ENCODE measurements around the gene IDE.

Gene IDE

DNA sequence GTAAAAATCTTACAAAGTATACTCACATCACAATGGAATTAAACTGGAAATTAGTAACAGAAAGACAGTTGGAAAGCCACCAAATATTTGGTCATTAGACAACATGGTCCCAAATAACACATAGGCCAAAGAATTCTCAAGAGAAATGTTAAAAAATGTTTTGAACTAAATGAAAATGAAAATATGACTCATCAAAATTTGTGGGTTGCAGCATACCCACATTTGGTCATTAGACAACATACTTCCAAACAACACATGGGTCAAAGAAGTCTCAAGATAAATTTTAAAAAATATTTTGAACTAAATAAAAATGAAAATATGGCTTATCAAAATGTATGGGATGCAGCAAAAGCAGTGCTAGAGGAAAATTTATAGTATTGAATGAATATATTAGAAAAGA, 152.3 kb downstream of the IDE start:
- Histone ChIP-seq H3K27me3 (replicated peaks; ENCODE audit: control insufficient read depth, insufficient read depth, low read length) (no peaks in the 10 kb centered on the region), H3K36me3 (ENCODE audit: control insufficient read depth, insufficient read depth, low read length) (no peaks in the 10 kb centered on the region), H3K4me3 (replicated peaks; ENCODE audit: low read depth, low read length) (no peak overlapping the region)
- no peak for DNase-seq (ENCODE audit: extremely low read depth, insufficient read length)
- TF ChIP-seq CTCF (IDR thresholded peaks at IDR 0.05; ENCODE audit: insufficient read depth, low read length, poor library complexity, severe bottlenecking): no peak

- no peaks in the 10 kb centered on the region for H3K36me3 ChIP-seq (ENCODE audit: control insufficient read depth, insufficient read depth, low read length)
- H3K4me3 ChIP-seq (replicated peaks; ENCODE audit: low read depth, low read length): no peak overlapping the region
- no peaks in the 10 kb centered on the region for H3K27me3 ChIP-seq (replicated peaks; ENCODE audit: control insufficient read depth, insufficient read depth, low read length)
- TF ChIP-seq CTCF (IDR thresholded peaks at IDR 0.05; ENCODE audit: insufficient read depth, low read length, poor library complexity, severe bottlenecking): no peak
- DNase-seq (ENCODE audit: extremely low read depth, insufficient read length): no peak
Measured at GRCh38 chr10:92420546-92421275, 153.2 kb downstream of the IDE start.

- H3K36me3 ChIP-seq (ENCODE audit: control insufficient read depth, insufficient read depth, low read length): no peaks in the 10 kb centered on the region
- DNase-seq (ENCODE audit: extremely low read depth, insufficient read length): no peak
- H3K27me3 ChIP-seq (replicated peaks; ENCODE audit: control insufficient read depth, insufficient read depth, low read length): no peaks in the 10 kb centered on the region
- no peak overlapping the region for H3K4me3 ChIP-seq (replicated peaks; ENCODE audit: low read depth, low read length)
- TF ChIP-seq CTCF (IDR thresholded peaks at IDR 0.05; ENCODE audit: insufficient read depth, low read length, poor library complexity, severe bottlenecking): no peak
Measured at GRCh38 chr10:92419740-92420545, 153.9 kb downstream of the IDE start.

DNA sequence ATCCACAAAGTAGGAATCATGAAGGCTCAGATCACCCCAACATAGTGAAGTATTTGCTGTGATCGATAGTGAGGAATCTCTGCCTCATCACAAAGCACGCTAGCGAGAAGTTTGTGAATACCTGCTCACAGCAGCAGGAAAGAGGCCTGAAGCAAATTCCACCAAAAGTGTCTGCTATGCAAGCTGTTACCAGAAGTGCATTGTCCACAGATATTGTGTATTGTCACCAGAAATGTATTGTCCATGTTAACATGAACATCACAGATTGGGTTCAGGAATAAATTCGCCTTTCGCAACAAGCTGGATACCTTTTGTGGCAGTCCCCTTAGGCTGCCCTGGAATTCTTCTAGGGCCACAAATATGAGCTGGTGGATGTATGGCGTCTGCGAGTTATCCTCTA, 155.0 kb downstream of the IDE start:
- TF ChIP-seq CTCF (IDR thresholded peaks at IDR 0.05; ENCODE audit: insufficient read depth, low read length, poor library complexity, severe bottlenecking): no peak
- Histone ChIP-seq H3K27me3 (replicated peaks; ENCODE audit: control insufficient read depth, insufficient read depth, low read length) (no peaks in the 10 kb centered on the region), H3K36me3 (ENCODE audit: control insufficient read depth, insufficient read depth, low read length) (no peaks in the 10 kb centered on the region), H3K4me3 (replicated peaks; ENCODE audit: low read depth, low read length) (no peak overlapping the region)
- no peak for DNase-seq (ENCODE audit: extremely low read depth, insufficient read length)

GRCh38 chr10:92418221-92418620, 155.7 kb downstream of the IDE start:
- H3K36me3 ChIP-seq (ENCODE audit: control insufficient read depth, insufficient read depth, low read length): no peaks in the 10 kb centered on the region
- no peaks in the 10 kb centered on the region; the same call in 1 of the 2 replicates for H3K27me3 ChIP-seq (replicated peaks; ENCODE audit: control insufficient read depth, insufficient read depth, low read length)
- DNase-seq (ENCODE audit: extremely low read depth, insufficient read length): no peak
- no peak for TF ChIP-seq CTCF (IDR thresholded peaks at IDR 0.05; ENCODE audit: insufficient read depth, low read length, poor library complexity, severe bottlenecking)
- H3K4me3 ChIP-seq (replicated peaks; ENCODE audit: low read depth, low read length): no peak overlapping the region

Data from GM06990 (cell line).